PC-9 (cell line): Measurements from ENCODE around the gene SUPT3H. TPM values are rescaled to one million over a fixed set of nuclear protein-coding genes. Genes with fewer than 3 reads are reported as not detected.

Source experiments
- BruUV-seq: library from RNA; stranded (reverse); fragments of 400-500 nt; replicated peaks from 2 replicates; lab custom pipeline; 2021; lab: Mats Ljungman, UMichigan
- CTCF ChIA-PET: fragments of 300-600 bp; sonication (Branson Sonifier 250); formaldehyde crosslinking; loops from one replicate; lab custom pipeline; 2022; ENCODE audit warnings: antibody characterized with exemption; lab: Charles Lee
- POLR2A ChIA-PET: fragments of 300-600 bp; sonication (Branson Sonifier 250); formaldehyde crosslinking; loops from one replicate; lab custom pipeline; 2022; ENCODE audit warnings: antibody characterized with exemption; ENCODE audit not compliant: unreplicated experiment; lab: Charles Lee
- DNase-seq, 2 experiments: peaks; one replicate each; pipeline versions ENCODE4 v3.0.0 to v3.0.0-alpha.2; 2015 to 2022; ENCODE audit warnings: mixed read lengths in 1 of 2
- H2AFZ ChIP-seq: fragments of 200-600 bp; sonication (generic); 2 replicates; pipeline ENCODE4 v1.8.1; 2017; ENCODE audit warnings: antibody characterized with exemption
- H3F3A ChIP-seq: fragments of 200-600 bp; sonication (generic); 2 replicates; pipeline ENCODE4 v1.8.1; 2017; ENCODE audit warnings: antibody characterized with exemption, mild to moderate bottlenecking, low read depth; ENCODE audit not compliant: insufficient read depth
- H3K27ac ChIP-seq: fragments of 200-600 bp; sonication (generic); 2 replicates; pipeline ENCODE4 v1.6.1; 2016; ENCODE audit warnings: mixed run types
- H3K27me3 ChIP-seq: fragments of 200-600 bp; sonication (generic); 2 replicates; pipeline ENCODE4 v1.6.1; 2016; ENCODE audit warnings: low read depth, mixed run types; ENCODE audit not compliant: insufficient read depth
- H3K36me3 ChIP-seq: fragments of 200-600 bp; sonication (generic); 2 replicates; pipeline ENCODE4 v1.6.1; 2016; ENCODE audit warnings: low read depth, mixed run types
- H3K4me1 ChIP-seq: fragments of 200-600 bp; sonication (generic); replicated peaks from 2 replicates; pipeline ENCODE4 v1.6.1; 2016; ENCODE audit warnings: mixed run types; ENCODE audit not compliant: insufficient read depth
- H3K4me2 ChIP-seq: fragments of 200-600 bp; sonication (generic); 2 replicates; pipeline ENCODE4 v1.6.1; 2017; ENCODE audit warnings: mixed run types
- H3K4me3 ChIP-seq: fragments of 200-600 bp; sonication (generic); 2 replicates; pipeline ENCODE4 v1.6.1; 2016; ENCODE audit warnings: mixed run types
- H3K79me2 ChIP-seq: fragments of 200-600 bp; sonication (generic); 2 replicates; pipeline ENCODE4 v1.6.1; 2017; ENCODE audit warnings: low read depth, mixed run types
- H3K9me2 ChIP-seq: fragments of 200-600 bp; sonication (generic); 2 replicates; pipeline ENCODE4 v1.8.1; 2017; ENCODE audit warnings: mild to moderate bottlenecking; ENCODE audit not compliant: insufficient read depth
- H3K9me3 ChIP-seq: fragments of 200-600 bp; sonication (generic); 2 replicates; pipeline ENCODE4 v1.8.1; 2016; ENCODE audit warnings: low read depth; ENCODE audit not compliant: insufficient read depth
- H4K20me1 ChIP-seq: fragments of 200-600 bp; sonication (generic); 2 replicates; pipeline ENCODE4 v1.8.1; 2017; ENCODE audit not compliant: insufficient read depth
- CTCF ChIP-seq: fragments of 200-600 bp; sonication (generic); conservative IDR thresholded peaks from 2 replicates; pipeline ENCODE4 v1.6.1; 2017; ENCODE audit warnings: mixed run types, antibody characterized with exemption, mild to moderate bottlenecking, moderate library complexity
- EZH2 ChIP-seq: fragments of 200-600 bp; sonication (generic); IDR thresholded peaks from 2 replicates; pipeline ENCODE4 v1.8.0; 2017; ENCODE audit warnings: antibody characterized with exemption, low read depth
- intact Hi-C: fragments of 100-400 bp; cut with micrococcal nuclease; formaldehyde crosslinking; loops from one replicate; pipeline ENCODE4 v1.10.0; 2022; ENCODE audit not compliant: unreplicated experiment
- total RNA-seq: library from RNA; stranded (reverse); gene quantifications from 2 replicates; pipeline ENCODE4 v1.2.3, GENCODE V29; 2021

SUPT3H gene
- total RNA-seq, 1 experiment from 2014 or later, result 9.2 TPM

GRCh38 chr6:44966449-44967092 lies 411.2 kb downstream of the SUPT3H start:
- no TSS peak for BruUV-seq
- Histone ChIP-seq H3K36me3 (no peaks in the 10 kb centered on the region), H3K4me2 (no peak overlapping the region), H3K27ac (no peak overlapping the region), H3K79me2 (no peaks in the 10 kb centered on the region), H3K9me2 (0 out of 2 replicates have a peak, but pooled peaks cover 2% of the 10 kb centered on the region), H3K4me1 (0 out of 2 replicates have a peak, but pooled peaks cover 9% of the 10 kb centered on the region), H3K27me3 (no peaks in the 10 kb centered on the region), H3K4me3 (no peak overlapping the region), H4K20me1 (no peaks in the 10 kb centered on the region), H3F3A (no peaks in the 10 kb centered on the region), H2AFZ (no peak overlapping the region), H3K9me3 (no peaks in the 10 kb centered on the region)
- DNase-seq, result peak in 1 of 2 experiments; percentile 55
- no peak for TF ChIP-seq CTCF
- no peak for TF ChIP-seq EZH2
- CTCF ChIA-PET, result no interaction called here
- POLR2A ChIA-PET, result no interaction called here
- intact Hi-C loops, result no loop called here

- BruUV-seq, result no TSS peak
- Histone ChIP-seq H3K27ac (no peak overlapping the region), H3K4me2 (no peak overlapping the region), H3K79me2 (no peaks in the 10 kb centered on the region), H3K4me3 (no peak overlapping the region), H3K9me3 (no peaks in the 10 kb centered on the region), H4K20me1 (no peaks in the 10 kb centered on the region), H3K4me1 (0 out of 2 replicates have a peak, but pooled peaks cover 13% of the 10 kb centered on the region), H3F3A (no peaks in the 10 kb centered on the region), H3K9me2 (0 out of 2 replicates have a peak, but pooled peaks cover 2% of the 10 kb centered on the region), H3K27me3 (no peaks in the 10 kb centered on the region), H3K36me3 (no peaks in the 10 kb centered on the region), H2AFZ (no peak overlapping the region)
- POLR2A ChIA-PET, result no interaction called here
- TF ChIP-seq CTCF (no peak), EZH2 (no peak)
- intact Hi-C loops, result no loop called here
- CTCF ChIA-PET, result no interaction called here
- DNase-seq, result no peak
Observed at GRCh38 chr6:44965708-44966107, 412.0 kb downstream of the SUPT3H start.

GRCh38 chr6:44960898-44961297 lies 416.8 kb downstream of the SUPT3H start:
- Histone ChIP-seq H3K79me2 (no peaks in the 10 kb centered on the region), H3K9me2 (0 out of 2 replicates have a peak, but pooled peaks cover 2% of the 10 kb centered on the region), H3K27me3 (no peaks in the 10 kb centered on the region), H4K20me1 (no peaks in the 10 kb centered on the region), H3K4me3 (no peak overlapping the region), H3K4me1 (0 out of 2 replicates have a peak, but pooled peaks cover 7% of the 10 kb centered on the region), H3K4me2 (no peak overlapping the region), H2AFZ (no peak overlapping the region), H3K27ac (peak overlapping the region; percentile 2; the same call in 1 of the 2 replicates), H3K9me3 (no peaks in the 10 kb centered on the region), H3K36me3 (no peaks in the 10 kb centered on the region), H3F3A (no peaks in the 10 kb centered on the region)
- CTCF ChIA-PET, result interaction anchor here (0.7 kb wide), 1 partner anchor 160 kb away, joined by 3 read pairs; no protein-coding TSS in a partner anchor
- intact Hi-C loops, result no loop called here
- no peak for DNase-seq
- POLR2A ChIA-PET, result no interaction called here
- BruUV-seq, result no TSS peak
- no peak for TF ChIP-seq EZH2
- no peak for TF ChIP-seq CTCF
